ENCODE results near the gene IDH1.

IDH1 gene

GRCh38 chr2:208254871-208255556, at the start of gene IDH1:
Gene IDH1 (minus strand): TSS chr2:208255071. CDS start chr2:208251551, 3,520 bp downstream.
- peak within 1 kb of the TSS; percentile 99 for H3K27ac ChIP-seq

GRCh38 chr2:208304157-208304556, 49.3 kb upstream of the IDH1 start:
- no peak for TF ChIP-seq CTCF (conservative IDR thresholded peaks at IDR 0.05)
- H3K27ac ChIP-seq: no peak overlapping the region

More at GRCh38 chr2:208254871-208255556, at the start of gene IDH1:
- TF ChIP-seq CTCF (conservative IDR thresholded peaks at IDR 0.05): peak; percentile 74

DNA sequence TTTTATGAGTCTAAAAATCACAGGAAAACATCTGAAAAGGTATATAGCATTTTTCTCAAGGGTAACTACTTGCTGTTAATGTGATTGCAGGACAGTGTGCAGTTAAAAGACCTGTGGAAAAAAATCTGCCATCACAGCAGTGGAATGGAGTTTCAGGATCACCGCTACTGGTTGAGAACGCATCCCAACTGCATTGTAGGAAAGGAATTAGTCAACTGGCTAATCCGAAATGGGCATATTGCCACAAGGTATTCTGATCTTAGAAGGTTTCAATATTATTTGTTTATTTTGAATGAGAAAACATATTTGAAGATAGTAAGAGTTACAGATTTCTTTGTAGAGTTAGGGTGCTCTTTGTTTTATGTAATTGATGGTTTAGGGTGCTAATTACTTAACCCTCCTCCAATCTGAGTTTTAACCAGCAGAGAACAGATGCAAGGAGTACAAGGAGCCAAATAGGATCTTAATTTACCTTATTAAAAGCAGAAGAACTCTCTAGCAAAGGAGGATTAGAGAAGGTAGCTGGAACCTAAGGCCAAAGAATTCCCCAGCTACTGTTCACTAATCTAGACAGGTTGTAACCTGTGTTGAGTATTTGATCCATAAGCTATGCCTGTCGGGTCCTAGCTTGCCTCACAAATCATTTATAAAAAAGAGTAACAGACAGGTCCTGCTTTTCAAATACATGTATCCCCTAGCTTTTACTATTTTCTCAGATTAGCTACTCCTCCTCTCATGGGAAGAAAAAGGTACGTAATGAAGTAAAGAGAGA, 46.2 kb upstream of the IDH1 start:
- no peak overlapping the region for H3K27ac ChIP-seq

DNA sequence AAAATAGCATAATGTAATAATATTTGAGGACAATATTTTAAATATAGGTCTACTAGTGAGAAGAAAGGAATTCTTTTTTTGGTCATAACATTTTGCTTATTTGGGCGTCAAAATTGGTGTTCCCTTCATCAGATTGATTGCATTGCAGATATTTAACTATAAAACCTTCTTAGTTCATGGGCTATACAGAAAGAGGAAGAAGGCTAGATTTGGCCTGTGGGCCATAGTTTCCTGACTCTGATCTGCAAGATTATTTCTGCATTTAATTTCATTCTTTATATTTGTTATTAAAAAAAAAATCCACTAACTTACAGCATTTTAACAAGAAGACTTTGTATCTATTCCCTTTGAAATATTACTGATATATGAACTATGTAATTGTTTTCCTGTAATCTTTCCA, 43.1 kb upstream of the IDH1 start:
- H3K27ac ChIP-seq: no peak overlapping the region
- TF ChIP-seq CTCF (conservative IDR thresholded peaks at IDR 0.05): no peak

More for the DNA sequence above, 46.2 kb upstream of the IDH1 start:
- no peak for TF ChIP-seq CTCF (conservative IDR thresholded peaks at IDR 0.05)

- no peak overlapping the region for H3K27ac ChIP-seq
- TF ChIP-seq CTCF (conservative IDR thresholded peaks at IDR 0.05): no peak
Measured at GRCh38 chr2:208296610-208297009, 41.7 kb upstream of the IDH1 start.

GRCh38 chr2:208295834-208296233, 41.0 kb upstream of the IDH1 start:
- no peak for TF ChIP-seq CTCF (conservative IDR thresholded peaks at IDR 0.05)
- H3K27ac ChIP-seq: no peak overlapping the region

- peak overlapping the region; percentile 86 for H3K27ac ChIP-seq
- TF ChIP-seq CTCF (conservative IDR thresholded peaks at IDR 0.05): no peak
Measured at GRCh38 chr2:208294482-208295024, 39.7 kb upstream of the IDH1 start.
